NCI-H524 (cell line): ENCODE data around the gene STRA8.
"Not testable (repeated sequence)": the region's sequence is repeated elsewhere in the genome, so short reads cannot be mapped to it uniquely, and the experiment has no call there.

ENCODE experiments used
- DNase-seq, 2 experiments: peaks; one replicate each; lab custom pipeline; 2025; lab: John Stamatoyannopoulos, UW

Gene STRA8

GRCh38 chr7:135204876-135205275, 28.8 kb upstream of the STRA8 start:
- DNase-seq: no peak

- DNase-seq: no peak
Observed at GRCh38 chr7:135205850-135206249, 27.8 kb upstream of the STRA8 start.

- no peak for DNase-seq
Observed at GRCh38 chr7:135206941-135207391, 26.7 kb upstream of the STRA8 start.

GRCh38 chr7:135207406-135208101, 26.1 kb upstream of the STRA8 start:
- DNase-seq: no peak

GRCh38 chr7:135208102-135208793, 25.4 kb upstream of the STRA8 start:
- DNase-seq: no peak

GRCh38 chr7:135209225-135209834, 24.3 kb upstream of the STRA8 start:
- DNase-seq: no peak

- peak; percentile 27 to 39 for DNase-seq
Observed at GRCh38 chr7:135210888-135211178, 22.8 kb upstream of the STRA8 start.

GRCh38 chr7:135211179-135211945, 22.3 kb upstream of the STRA8 start, which contains the start of gene WDR91:
Gene WDR91 (minus strand): TSS chr7:135211526. CDS start chr7:135211502, 24 bp downstream.
- DNase-seq: peak; percentile 86 to 90

GRCh38 chr7:135211946-135212685, 21.5 kb upstream of the STRA8 start:
- DNase-seq: not testable (repeated sequence)

- DNase-seq: no peak
Observed at GRCh38 chr7:135213831-135214230, 19.8 kb upstream of the STRA8 start.

GRCh38 chr7:135215180-135215579, 18.5 kb upstream of the STRA8 start:
- DNase-seq: no peak

- DNase-seq: no peak
Observed at GRCh38 chr7:135215698-135216097, 17.9 kb upstream of the STRA8 start.

GRCh38 chr7:135217645-135218509, 15.8 kb upstream of the STRA8 start:
- no peak for DNase-seq

- no peak for DNase-seq
Observed at GRCh38 chr7:135224027-135224426, 9.6 kb upstream of the STRA8 start.

GRCh38 chr7:135231686-135232085, 2.0 kb upstream of the STRA8 start:
- no peak for DNase-seq

- DNase-seq: no peak
Observed at GRCh38 chr7:135232087-135232486, 1.6 kb upstream of the STRA8 start.

GRCh38 chr7:135232720-135233119, 918 bp upstream of the STRA8 start:
- peak; percentile 8 to 36 for DNase-seq

GRCh38 chr7:135234095-135234494, 457 bp downstream of the STRA8 start:
- DNase-seq: not testable (repeated sequence)

GRCh38 chr7:135234727-135235126, 1.1 kb downstream of the STRA8 start:
- DNase-seq: no peak

- DNase-seq: no peak
Observed at GRCh38 chr7:135235841-135236240, 2.2 kb downstream of the STRA8 start.

GRCh38 chr7:135236727-135237126, 3.1 kb downstream of the STRA8 start:
- DNase-seq: no peak
